PFSK-1 (cell line): ENCODE results near the gene CYFIP2.

Experiments
- FOXP2 ChIP-seq: optimal IDR thresholded peaks from 2 replicates; pipeline ENCODE3; 2011; ENCODE audit warnings: borderline replicate concordance, control low read depth, inconsistent platforms; ENCODE audit not compliant: insufficient read depth; ENCODE audit errors: extremely low read length, extremely low read depth
- POLR2AphosphoS5 ChIP-seq: IDR thresholded peaks from 2 replicates; pipeline ENCODE4 v1.6.1; 2012; ENCODE audit warnings: low read depth, mild to moderate bottlenecking, control low read depth, low read length, moderate library complexity
- TAF1 ChIP-seq: IDR thresholded peaks from 2 replicates; pipeline ENCODE4 v1.6.1; 2012; ENCODE audit warnings: low read length, control low read depth, borderline replicate concordance; ENCODE audit not compliant: insufficient read depth

- TF ChIP-seq POLR2AphosphoS5 (no peak), TAF1 (no peak), FOXP2 (no peak)
Measured at GRCh38 chr5:157389103-157389502, 123.2 kb downstream of the CYFIP2 start.
